ENCODE results near the gene MAN1B1. TPM values are rescaled to one million over a fixed set of nuclear protein-coding genes. Genes with fewer than 3 reads are reported as not detected.

The MAN1B1 gene
- total RNA-seq (ENCODE audit: low replicate concordance) = 50.3 and 58.9 TPM in 2 replicates
- long read RNA-seq, transcript MAN1B1-202 (13 exons, 2,769 nt) = major isoform, 112 of 135 reads
- long read RNA-seq, partial matches to known transcripts = 11 of 135 reads
- long read RNA-seq, other reads (novel, unspliced or antisense) = 8 of 135 reads

- peak within 1 kb of the TSS; percentile 92 for H3K4me3 Mint-ChIP-seq
- no peaks in the 10 kb centered on the region for H3K36me3 Mint-ChIP-seq
- TF ChIP-seq CTCF (conservative IDR thresholded peaks at IDR 0.05) = no peak
- peaks cover 8% of the 10 kb centered on the region for H3K4me1 Mint-ChIP-seq (ENCODE audit: unreplicated experiment)
- peak within 1 kb of the TSS; percentile 93 for H3K27ac Mint-ChIP-seq
- peaks cover 12% of the 10 kb centered on the region for H3K27me3 Mint-ChIP-seq
- DNase-seq (ENCODE audit: extremely low spot score, unreplicated experiment) = peak; percentile 99
- H3K9me3 Mint-ChIP-seq = no peaks in the 10 kb centered on the region
Measured at GRCh38 chr9:137086531-137087408, at the start of gene MAN1B1. Gene MAN1B1, plus strand, starts transcription at chr9:137086985. Its CDS starts 15 bp downstream, at chr9:137087000.

- H3K36me3 Mint-ChIP-seq = no peaks in the 10 kb centered on the region
- no peaks in the 10 kb centered on the region for H3K4me1 Mint-ChIP-seq (ENCODE audit: unreplicated experiment)
- H3K27ac Mint-ChIP-seq = no peak overlapping the region
- no peak for TF ChIP-seq CTCF (conservative IDR thresholded peaks at IDR 0.05)
- DNase-seq (ENCODE audit: extremely low spot score, unreplicated experiment) = no peak
- H3K9me3 Mint-ChIP-seq = no peaks in the 10 kb centered on the region
- H3K27me3 Mint-ChIP-seq = no peaks in the 10 kb centered on the region
- H3K4me3 Mint-ChIP-seq = no peak overlapping the region
Measured at GRCh38 chr9:137037035-137037434, 49.8 kb upstream of the MAN1B1 start.

GRCh38 chr9:137037483-137037882 lies 49.3 kb upstream of the MAN1B1 start:
- TF ChIP-seq CTCF (conservative IDR thresholded peaks at IDR 0.05) = no peak
- Mint-ChIP-seq H3K4me3 (no peak overlapping the region), H3K4me1 (ENCODE audit: unreplicated experiment) (no peaks in the 10 kb centered on the region), H3K9me3 (no peaks in the 10 kb centered on the region), H3K36me3 (no peaks in the 10 kb centered on the region), H3K27ac (no peak overlapping the region), H3K27me3 (no peaks in the 10 kb centered on the region)
- DNase-seq (ENCODE audit: extremely low spot score, unreplicated experiment) = no peak

- H3K4me1 Mint-ChIP-seq (ENCODE audit: unreplicated experiment) = no peaks in the 10 kb centered on the region
- no peaks in the 10 kb centered on the region for H3K9me3 Mint-ChIP-seq
- TF ChIP-seq CTCF (conservative IDR thresholded peaks at IDR 0.05) = no peak
- no peaks in the 10 kb centered on the region for H3K36me3 Mint-ChIP-seq
- no peak overlapping the region for H3K27ac Mint-ChIP-seq
- H3K4me3 Mint-ChIP-seq = no peak overlapping the region
- no peak for DNase-seq (ENCODE audit: extremely low spot score, unreplicated experiment)
- peaks cover 4% of the 10 kb centered on the region for H3K27me3 Mint-ChIP-seq
Measured at GRCh38 chr9:137038916-137039315, 47.9 kb upstream of the MAN1B1 start.

- Mint-ChIP-seq H3K9me3 (no peaks in the 10 kb centered on the region), H3K27ac (no peak overlapping the region), H3K4me3 (no peak overlapping the region), H3K36me3 (no peaks in the 10 kb centered on the region), H3K27me3 (peaks cover 5% of the 10 kb centered on the region), H3K4me1 (ENCODE audit: unreplicated experiment) (no peaks in the 10 kb centered on the region)
- no peak for DNase-seq (ENCODE audit: extremely low spot score, unreplicated experiment)
- no peak for TF ChIP-seq CTCF (conservative IDR thresholded peaks at IDR 0.05)
Measured at GRCh38 chr9:137039611-137040366, 47.0 kb upstream of the MAN1B1 start.

All from type B pancreatic cell (in vitro differentiated cells).